ENCODE results near the gene CCNG1.

- TF ChIP-seq, protein P1, sequence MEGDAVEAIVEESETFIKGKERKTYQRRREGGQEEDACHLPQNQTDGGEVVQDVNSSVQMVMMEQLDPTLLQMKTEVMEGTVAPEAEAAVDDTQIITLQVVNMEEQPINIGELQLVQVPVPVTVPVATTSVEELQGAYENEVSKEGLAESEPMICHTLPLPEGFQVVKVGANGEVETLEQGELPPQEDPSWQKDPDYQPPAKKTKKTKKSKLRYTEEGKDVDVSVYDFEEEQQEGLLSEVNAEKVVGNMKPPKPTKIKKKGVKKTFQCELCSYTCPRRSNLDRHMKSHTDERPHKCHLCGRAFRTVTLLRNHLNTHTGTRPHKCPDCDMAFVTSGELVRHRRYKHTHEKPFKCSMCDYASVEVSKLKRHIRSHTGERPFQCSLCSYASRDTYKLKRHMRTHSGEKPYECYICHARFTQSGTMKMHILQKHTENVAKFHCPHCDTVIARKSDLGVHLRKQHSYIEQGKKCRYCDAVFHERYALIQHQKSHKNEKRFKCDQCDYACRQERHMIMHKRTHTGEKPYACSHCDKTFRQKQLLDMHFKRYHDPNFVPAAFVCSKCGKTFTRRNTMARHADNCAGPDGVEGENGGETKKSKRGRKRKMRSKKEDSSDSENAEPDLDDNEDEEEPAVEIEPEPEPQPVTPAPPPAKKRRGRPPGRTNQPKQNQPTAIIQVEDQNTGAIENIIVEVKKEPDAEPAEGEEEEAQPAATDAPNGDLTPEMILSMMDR (IDR thresholded peaks at IDR 0.05), result no peak
- no peak for TF ChIP-seq POLR2A (IDR thresholded peaks at IDR 0.05)
Observed at GRCh38 chr5:163447191-163447590, 9.8 kb downstream of the CCNG1 start.

All from esophagus squamous epithelium (tissue), 4 donors.